ENCODE data around the gene RBMS1. TPM values are rescaled to one million over a fixed set of nuclear protein-coding genes. Genes with fewer than 3 reads are reported as not detected.

Gene RBMS1
- total RNA-seq, 5 donors from 2014 or later (not counting 1 experiment from before 2014, with no cell fraction given) = 94.2 to 137 (median 105) TPM

- no peak overlapping the region for H3K4me3 ChIP-seq (ENCODE audit: control insufficient read depth in 1 of 2, extremely low read depth in 1 of 2, low read length in 1 of 2)
- DNase-seq (peak in 1 of 35 experiments; percentile 16), ATAC-seq (replicated peaks in 1 of 4) (peak; percentile 48 to 91 (median 81))
- no peaks in the 10 kb centered on the region for H3K36me3 ChIP-seq (ENCODE audit: control insufficient read depth in 2 of 2, extremely low read depth in 1 of 2, insufficient read depth in 1 of 2, low read length in 1 of 2)
- peaks cover 0 to 3% of the 10 kb centered on the region in 2 experiments for H3K4me1 ChIP-seq (ENCODE audit: control insufficient read depth in 1 of 2, extremely low read depth in 1 of 2, insufficient read depth in 2 of 2, low read length in 2 of 2)
- Mint-ChIP-seq H3K4me3 (no peak overlapping the region), H3K27me3 (no peaks in the 10 kb centered on the region), H3K36me3 (no peaks in the 10 kb centered on the region), H3K4me1 (peaks cover 11 to 36% (median 32%) of the 10 kb centered on the region in 3 donors), H3K9me3 (no peaks in the 10 kb centered on the region), H3K27ac (peak overlapping the region; percentile 31 to 72)
- no CpG with 5 or more reads among the region's 3 CpGs for WGBS (ENCODE audit: insufficient coverage)
- ChIA-PET POLR2A (no interaction called here), CTCF (no interaction called here)
- no peaks in the 10 kb centered on the region for H3K9me3 ChIP-seq
- no peak overlapping the region for H3K27ac ChIP-seq (ENCODE audit: low read length)
- no peaks in the 10 kb centered on the region for H3K27me3 ChIP-seq (replicated peaks in 1 of 2; ENCODE audit: control insufficient read depth in 2 of 2, extremely low read depth in 1 of 2, insufficient read depth in 2 of 2, low read length in 1 of 2)
Measured at GRCh38 chr2:160224060-160224459, 269.5 kb downstream of the RBMS1 start.

- ChIA-PET CTCF (interaction anchor here in 1 of 2 donors (0.6 kb wide), 1 partner anchor 111 kb away, joined by 3 read pairs; no protein-coding TSS in a partner anchor), POLR2A (no interaction called here)
- Histone ChIP-seq H3K27me3 (replicated peaks in 1 of 2; ENCODE audit: control insufficient read depth in 2 of 2, extremely low read depth in 1 of 2, insufficient read depth in 2 of 2, low read length in 1 of 2) (no peaks in the 10 kb centered on the region), H3K4me1 (ENCODE audit: control insufficient read depth in 1 of 2, extremely low read depth in 1 of 2, insufficient read depth in 2 of 2, low read length in 2 of 2) (peaks cover 0 to 3% of the 10 kb centered on the region in 2 experiments), H3K4me3 (ENCODE audit: control insufficient read depth in 1 of 2, extremely low read depth in 1 of 2, low read length in 1 of 2) (no peak overlapping the region), H3K27ac (ENCODE audit: low read length) (no peak overlapping the region), H3K36me3 (ENCODE audit: control insufficient read depth in 2 of 2, extremely low read depth in 1 of 2, insufficient read depth in 1 of 2, low read length in 1 of 2) (no peaks in the 10 kb centered on the region), H3K9me3 (no peaks in the 10 kb centered on the region)
- Mint-ChIP-seq H3K36me3 (no peaks in the 10 kb centered on the region), H3K9me3 (no peaks in the 10 kb centered on the region), H3K27ac (peak overlapping the region in 1 of 2 donors; percentile 72), H3K4me3 (no peak overlapping the region), H3K27me3 (no peaks in the 10 kb centered on the region), H3K4me1 (peaks cover 11 to 36% (median 32%) of the 10 kb centered on the region in 3 donors)
- ATAC-seq (replicated peaks in 1 of 4) (no peak), DNase-seq (no peak)
- WGBS (ENCODE audit: insufficient coverage) = no CpG with 5 or more reads among the region's 3 CpGs
Measured at GRCh38 chr2:160223560-160223959, 270.0 kb downstream of the RBMS1 start.

GRCh38 chr2:160222546-160223283 is 270.9 kb downstream of the RBMS1 start:
- Histone ChIP-seq H3K4me1 (ENCODE audit: control insufficient read depth in 1 of 2, extremely low read depth in 1 of 2, insufficient read depth in 2 of 2, low read length in 2 of 2) (peaks cover 0 to 3% of the 10 kb centered on the region in 2 experiments), H3K27me3 (replicated peaks in 1 of 2; ENCODE audit: control insufficient read depth in 2 of 2, extremely low read depth in 1 of 2, insufficient read depth in 2 of 2, low read length in 1 of 2) (no peaks in the 10 kb centered on the region), H3K9me3 (no peaks in the 10 kb centered on the region), H3K27ac (ENCODE audit: low read length) (no peak overlapping the region), H3K36me3 (ENCODE audit: control insufficient read depth in 2 of 2, extremely low read depth in 1 of 2, insufficient read depth in 1 of 2, low read length in 1 of 2) (no peaks in the 10 kb centered on the region), H3K4me3 (ENCODE audit: control insufficient read depth in 1 of 2, extremely low read depth in 1 of 2, low read length in 1 of 2) (no peak overlapping the region)
- DNase-seq = no peak
- H3K36me3 Mint-ChIP-seq = no peaks in the 10 kb centered on the region
- 82% methylated on average over 6 of the region's 7 CpGs for WGBS (ENCODE audit: insufficient coverage)
- ChIA-PET POLR2A (no interaction called here), CTCF (interaction anchor here in 1 of 2 donors (0.6 kb wide), 1 partner anchor 110 kb away, joined by 3 read pairs; no protein-coding TSS in a partner anchor)
- no peaks in the 10 kb centered on the region for H3K27me3 Mint-ChIP-seq
- ATAC-seq (replicated peaks in 1 of 4) = no peak
- H3K4me3 Mint-ChIP-seq = no peak overlapping the region
- no peak overlapping the region for H3K27ac Mint-ChIP-seq
- no peaks in the 10 kb centered on the region for H3K9me3 Mint-ChIP-seq
- H3K4me1 Mint-ChIP-seq = peaks cover 11 to 36% (median 32%) of the 10 kb centered on the region in 3 donors

Measured in T-cell (primary cell).